ENCODE results near the gene SPSB1. TPM values are rescaled to one million over a fixed set of nuclear protein-coding genes. Genes with fewer than 3 reads are reported as not detected.

SPSB1 gene
- total RNA-seq, 1 experiment from 2014 or later: 18.2 TPM

DNA sequence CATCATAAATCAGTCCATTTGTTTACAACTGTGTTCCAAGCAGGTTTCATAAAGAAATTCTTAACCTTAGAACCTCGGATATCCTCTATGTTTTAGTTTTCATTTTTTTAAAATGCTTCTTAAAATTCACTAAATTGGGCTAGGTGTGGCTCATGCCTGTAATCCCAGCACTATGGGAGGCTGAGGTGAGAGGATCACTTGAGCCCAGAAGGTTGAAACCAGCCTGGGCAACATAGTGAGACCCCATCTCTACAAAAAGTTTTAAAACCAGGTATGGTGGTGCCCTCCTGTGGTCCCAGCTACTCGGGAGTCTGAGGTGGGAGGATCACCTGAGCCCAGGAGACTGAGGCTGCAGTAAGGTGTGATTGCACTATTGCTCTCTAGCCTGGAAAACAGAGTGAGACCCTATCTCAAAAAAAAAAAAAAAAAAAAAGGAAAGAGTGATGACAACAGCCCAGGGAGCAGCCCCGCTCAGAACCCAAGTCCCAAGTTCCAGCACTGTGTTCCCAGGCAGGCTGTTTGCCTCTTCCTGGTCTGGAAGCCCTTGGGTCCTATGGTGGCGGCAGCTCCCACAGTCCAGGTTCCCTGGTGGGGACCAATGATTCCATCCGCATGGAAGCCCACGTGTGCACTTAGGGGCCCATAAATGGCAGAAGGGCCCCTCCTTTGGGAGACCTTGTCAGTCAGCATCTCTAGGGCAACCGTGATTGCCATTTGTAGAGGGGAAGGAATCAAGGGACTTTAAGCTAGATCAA lies 24.7 kb upstream of the SPSB1 start:
- ChIA-PET POLR2A (no interaction called here), CTCF (interaction anchor here (1.5 to 1.8 kb wide), 2 partner anchors 187 to 223 kb away, joined by 3 to 11 read pairs; no protein-coding TSS in a partner anchor)
- Mint-ChIP-seq H3K4me1 (ENCODE audit: low read depth, unreplicated experiment) (no peaks in the 10 kb centered on the region), H3K27ac (ENCODE audit: unreplicated experiment) (no peak overlapping the region), H3K36me3 (ENCODE audit: insufficient read depth, unreplicated experiment) (no peaks in the 10 kb centered on the region), H3K4me3 (ENCODE audit: unreplicated experiment) (no peak overlapping the region), H3K9me3 (ENCODE audit: unreplicated experiment) (no peaks in the 10 kb centered on the region), H3K27me3 (ENCODE audit: insufficient read depth, unreplicated experiment) (no peaks in the 10 kb centered on the region)
- Histone ChIP-seq H3K9me3 (no peaks in the 10 kb centered on the region), H3K27me3 (replicated peaks; ENCODE audit: control insufficient read depth, insufficient read depth, low read length) (no peaks in the 10 kb centered on the region), H3K4me3 (ENCODE audit: low read depth, low read length) (no peak overlapping the region), H3K36me3 (ENCODE audit: control insufficient read depth, insufficient read depth, low read length) (no peaks in the 10 kb centered on the region), H3K4me1 (no peaks in the 10 kb centered on the region)
- TF ChIP-seq CTCF (IDR thresholded peaks at IDR 0.05; ENCODE audit: insufficient read depth in 1 of 2, low read depth in 1 of 2, low read length in 1 of 2, severe bottlenecking in 1 of 2, unreplicated experiment in 1 of 2): no peak
- BruUV-seq (replicated peaks): no TSS peak
- no peak for DNase-seq
- intact Hi-C loops (cut with micrococcal nuclease; ENCODE audit: unreplicated experiment): loop anchor here (1.0 to 2.0 kb wide), 2 partner anchors 187 to 223 kb away; no protein-coding TSS in a partner anchor

- H3K9me3 ChIP-seq: no peaks in the 10 kb centered on the region
- H3K4me1 Mint-ChIP-seq (ENCODE audit: low read depth, unreplicated experiment): no peaks in the 10 kb centered on the region
- no peak for TF ChIP-seq CTCF (IDR thresholded peaks at IDR 0.05; ENCODE audit: insufficient read depth in 1 of 2, low read depth in 1 of 2, low read length in 1 of 2, severe bottlenecking in 1 of 2, unreplicated experiment in 1 of 2)
- no peaks in the 10 kb centered on the region for H3K36me3 ChIP-seq (ENCODE audit: control insufficient read depth, insufficient read depth, low read length)
- no peaks in the 10 kb centered on the region for H3K27me3 Mint-ChIP-seq (ENCODE audit: insufficient read depth, unreplicated experiment)
- H3K9me3 Mint-ChIP-seq (ENCODE audit: unreplicated experiment): no peaks in the 10 kb centered on the region
- no peak overlapping the region for H3K4me3 ChIP-seq (ENCODE audit: low read depth, low read length)
- no peaks in the 10 kb centered on the region for H3K4me1 ChIP-seq
- intact Hi-C loops (cut with micrococcal nuclease; ENCODE audit: unreplicated experiment): no loop called here
- H3K4me3 Mint-ChIP-seq (ENCODE audit: unreplicated experiment): no peak overlapping the region
- no peak overlapping the region for H3K27ac Mint-ChIP-seq (ENCODE audit: unreplicated experiment)
- CTCF ChIA-PET: interaction anchor here (1.5 kb wide), 1 partner anchor 222 kb away, joined by 3 read pairs; no protein-coding TSS in a partner anchor
- POLR2A ChIA-PET: no interaction called here
- no peaks in the 10 kb centered on the region for H3K27me3 ChIP-seq (replicated peaks; ENCODE audit: control insufficient read depth, insufficient read depth, low read length)
- no peaks in the 10 kb centered on the region for H3K36me3 Mint-ChIP-seq (ENCODE audit: insufficient read depth, unreplicated experiment)
- DNase-seq: no peak
- BruUV-seq (replicated peaks): no TSS peak
These were observed 23.6 kb upstream of the SPSB1 start for GRCh38 chr1:9269078-9269501.

- ChIA-PET CTCF (interaction anchor here (1.5 kb wide), 1 partner anchor 222 kb away, joined by 3 read pairs; no protein-coding TSS in a partner anchor), POLR2A (no interaction called here)
- H3K9me3 ChIP-seq: no peaks in the 10 kb centered on the region
- H3K36me3 ChIP-seq (ENCODE audit: control insufficient read depth, insufficient read depth, low read length): no peaks in the 10 kb centered on the region
- H3K4me3 Mint-ChIP-seq (ENCODE audit: unreplicated experiment): no peak overlapping the region
- H3K9me3 Mint-ChIP-seq (ENCODE audit: unreplicated experiment): no peaks in the 10 kb centered on the region
- H3K36me3 Mint-ChIP-seq (ENCODE audit: insufficient read depth, unreplicated experiment): no peaks in the 10 kb centered on the region
- no peak overlapping the region for H3K4me3 ChIP-seq (ENCODE audit: low read depth, low read length)
- no TSS peak for BruUV-seq (replicated peaks)
- H3K4me1 Mint-ChIP-seq (ENCODE audit: low read depth, unreplicated experiment): no peaks in the 10 kb centered on the region
- intact Hi-C loops (cut with micrococcal nuclease; ENCODE audit: unreplicated experiment): no loop called here
- no peaks in the 10 kb centered on the region for H3K27me3 ChIP-seq (replicated peaks; ENCODE audit: control insufficient read depth, insufficient read depth, low read length)
- H3K27ac Mint-ChIP-seq (ENCODE audit: unreplicated experiment): no peak overlapping the region
- no peak for DNase-seq
- no peaks in the 10 kb centered on the region for H3K4me1 ChIP-seq
- H3K27me3 Mint-ChIP-seq (ENCODE audit: insufficient read depth, unreplicated experiment): no peaks in the 10 kb centered on the region
- TF ChIP-seq CTCF (IDR thresholded peaks at IDR 0.05; ENCODE audit: insufficient read depth in 1 of 2, low read depth in 1 of 2, low read length in 1 of 2, severe bottlenecking in 1 of 2, unreplicated experiment in 1 of 2): no peak
These were observed 23.0 kb upstream of the SPSB1 start for GRCh38 chr1:9269721-9270120.

Measured in Caco-2 (cell line).